ENCODE measurements around the gene SYT12. TPM values are rescaled to one million over a fixed set of nuclear protein-coding genes. Genes with fewer than 3 reads are reported as not detected.

The SYT12 gene
- total RNA-seq, 1 donor from 2014 or later: 0.44 TPM

DNA sequence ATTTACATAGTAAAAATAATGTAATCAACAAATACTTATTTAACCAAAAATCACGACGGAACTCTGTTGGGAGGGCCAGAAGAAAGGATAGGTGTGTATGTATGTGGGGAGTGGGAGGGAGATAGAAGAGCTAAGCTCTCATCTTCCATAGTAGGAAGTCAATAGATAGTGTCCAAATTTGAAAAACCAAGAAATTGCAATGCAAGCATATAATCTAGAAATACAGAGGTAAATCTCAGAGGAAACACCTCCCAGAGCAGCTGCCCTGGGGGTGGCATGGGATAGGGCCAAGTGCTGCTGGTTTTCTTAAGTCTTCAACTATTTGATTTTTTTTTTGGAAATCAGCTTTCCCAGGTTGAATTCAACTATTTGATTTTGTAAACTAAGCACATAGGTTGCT is 30.9 kb upstream of the SYT12 start:
- H3K27me3 Mint-ChIP-seq (ENCODE audit: low read depth): peaks cover 10% of the 10 kb centered on the region
- no peak overlapping the region for H3K27ac Mint-ChIP-seq (ENCODE audit: unreplicated experiment)
- H3K9me3 Mint-ChIP-seq: no peaks in the 10 kb centered on the region
- peaks cover 7% of the 10 kb centered on the region for H3K4me1 Mint-ChIP-seq
- H3K36me3 Mint-ChIP-seq (ENCODE audit: low read depth): no peaks in the 10 kb centered on the region
- no peak for DNase-seq (ENCODE audit: low read depth, low spot score)
- no peak overlapping the region for H3K4me3 Mint-ChIP-seq
- TF ChIP-seq, protein P1, sequence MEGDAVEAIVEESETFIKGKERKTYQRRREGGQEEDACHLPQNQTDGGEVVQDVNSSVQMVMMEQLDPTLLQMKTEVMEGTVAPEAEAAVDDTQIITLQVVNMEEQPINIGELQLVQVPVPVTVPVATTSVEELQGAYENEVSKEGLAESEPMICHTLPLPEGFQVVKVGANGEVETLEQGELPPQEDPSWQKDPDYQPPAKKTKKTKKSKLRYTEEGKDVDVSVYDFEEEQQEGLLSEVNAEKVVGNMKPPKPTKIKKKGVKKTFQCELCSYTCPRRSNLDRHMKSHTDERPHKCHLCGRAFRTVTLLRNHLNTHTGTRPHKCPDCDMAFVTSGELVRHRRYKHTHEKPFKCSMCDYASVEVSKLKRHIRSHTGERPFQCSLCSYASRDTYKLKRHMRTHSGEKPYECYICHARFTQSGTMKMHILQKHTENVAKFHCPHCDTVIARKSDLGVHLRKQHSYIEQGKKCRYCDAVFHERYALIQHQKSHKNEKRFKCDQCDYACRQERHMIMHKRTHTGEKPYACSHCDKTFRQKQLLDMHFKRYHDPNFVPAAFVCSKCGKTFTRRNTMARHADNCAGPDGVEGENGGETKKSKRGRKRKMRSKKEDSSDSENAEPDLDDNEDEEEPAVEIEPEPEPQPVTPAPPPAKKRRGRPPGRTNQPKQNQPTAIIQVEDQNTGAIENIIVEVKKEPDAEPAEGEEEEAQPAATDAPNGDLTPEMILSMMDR (conservative IDR thresholded peaks at IDR 0.05): no peak

DNA sequence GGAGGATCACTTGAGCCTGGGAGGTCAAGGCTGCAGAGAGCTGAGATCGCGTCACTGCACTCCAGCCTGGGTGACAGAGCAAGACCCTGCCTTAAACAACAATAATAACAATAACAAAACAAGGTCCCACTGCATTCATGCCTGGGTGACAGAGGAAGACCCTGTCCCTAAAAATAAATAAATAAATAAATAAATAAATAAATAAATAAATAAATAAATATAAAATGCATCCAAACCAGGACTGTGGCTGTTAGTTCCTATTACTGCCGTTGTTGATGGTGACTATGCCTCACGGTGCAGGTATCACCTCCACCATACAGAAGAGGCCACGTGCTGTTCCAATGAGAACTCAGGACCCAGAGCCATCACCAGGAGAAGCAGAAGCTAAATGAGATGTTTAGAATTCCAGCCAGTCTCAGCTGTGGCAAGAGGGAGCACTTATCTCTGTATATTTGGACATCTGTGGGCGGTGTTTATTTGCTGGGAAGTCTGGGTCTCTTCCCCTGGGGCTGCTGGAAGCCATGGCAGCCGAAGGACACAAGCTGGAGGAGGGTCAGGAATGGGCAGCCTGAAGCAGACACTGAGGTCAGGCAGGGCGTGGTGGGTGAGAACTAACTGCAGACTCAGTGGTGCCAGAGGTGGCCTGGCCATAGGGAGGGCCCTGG is 26.2 kb upstream of the SYT12 start:
- H3K4me1 Mint-ChIP-seq: peaks cover 3% of the 10 kb centered on the region
- TF ChIP-seq, protein P1 (conservative IDR thresholded peaks at IDR 0.05): no peak
- no peak for DNase-seq (ENCODE audit: low read depth, low spot score)
- no peak overlapping the region for H3K27ac Mint-ChIP-seq (ENCODE audit: unreplicated experiment)
- no peak overlapping the region for H3K4me3 Mint-ChIP-seq
- no peaks in the 10 kb centered on the region for H3K9me3 Mint-ChIP-seq
- H3K27me3 Mint-ChIP-seq (ENCODE audit: low read depth): peaks cover 18% of the 10 kb centered on the region
- no peaks in the 10 kb centered on the region for H3K36me3 Mint-ChIP-seq (ENCODE audit: low read depth)

DNA sequence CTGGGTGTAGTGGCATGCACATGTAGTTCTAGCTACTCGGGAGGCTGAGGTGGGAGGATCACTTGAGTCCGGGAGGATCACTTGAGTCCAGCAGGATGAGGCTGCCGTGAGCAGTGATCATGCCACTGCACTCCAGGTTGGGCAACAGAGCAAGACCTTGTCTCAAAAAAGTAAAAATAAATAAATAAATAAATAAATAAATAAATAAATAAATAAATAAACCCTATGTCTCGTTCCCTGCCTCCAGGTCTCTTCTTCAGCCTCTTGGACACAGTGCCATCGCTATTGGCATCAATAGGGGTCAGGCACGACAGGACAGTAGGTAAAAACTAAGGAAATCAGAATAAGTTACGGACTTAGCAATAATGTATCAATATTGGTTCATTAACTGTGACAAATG is 23.4 kb upstream of the SYT12 start:
- H3K36me3 Mint-ChIP-seq (ENCODE audit: low read depth): no peaks in the 10 kb centered on the region

DNA sequence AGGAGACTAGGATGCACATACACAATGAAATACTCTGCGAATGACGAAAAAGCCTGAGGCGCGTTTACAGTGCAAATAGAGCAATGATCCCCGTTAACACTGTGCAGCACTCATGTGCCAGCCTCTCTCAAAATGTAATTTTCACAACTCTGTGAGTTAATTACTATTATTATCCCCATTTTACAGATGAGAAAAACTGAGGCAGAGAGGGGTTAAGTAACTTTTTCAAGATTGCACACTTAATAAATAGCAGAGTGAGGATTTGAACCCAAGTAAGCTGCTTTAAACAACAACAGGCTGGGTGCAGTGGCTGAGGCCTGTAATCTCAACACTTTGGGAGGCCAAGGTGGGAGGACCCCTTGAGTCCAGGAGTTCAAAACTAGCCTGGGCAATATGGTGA is 21.6 kb upstream of the SYT12 start:
- TF ChIP-seq, protein P1 (conservative IDR thresholded peaks at IDR 0.05): no peak
- no peak for DNase-seq (ENCODE audit: low read depth, low spot score)
- Mint-ChIP-seq H3K36me3 (ENCODE audit: low read depth) (no peaks in the 10 kb centered on the region), H3K27ac (ENCODE audit: unreplicated experiment) (no peak overlapping the region), H3K27me3 (ENCODE audit: low read depth) (peaks cover 16% of the 10 kb centered on the region), H3K4me1 (peaks cover 17% of the 10 kb centered on the region), H3K4me3 (no peak overlapping the region), H3K9me3 (no peaks in the 10 kb centered on the region)

More for the DNA sequence above, 23.4 kb upstream of the SYT12 start:
- H3K4me3 Mint-ChIP-seq: no peak overlapping the region
- no peak for DNase-seq (ENCODE audit: low read depth, low spot score)
- H3K27ac Mint-ChIP-seq (ENCODE audit: unreplicated experiment): no peak overlapping the region
- TF ChIP-seq, protein P1 (conservative IDR thresholded peaks at IDR 0.05): no peak
- H3K4me1 Mint-ChIP-seq: peaks cover 14% of the 10 kb centered on the region
- no peaks in the 10 kb centered on the region for H3K9me3 Mint-ChIP-seq
- peaks cover 16% of the 10 kb centered on the region for H3K27me3 Mint-ChIP-seq (ENCODE audit: low read depth)

DNA sequence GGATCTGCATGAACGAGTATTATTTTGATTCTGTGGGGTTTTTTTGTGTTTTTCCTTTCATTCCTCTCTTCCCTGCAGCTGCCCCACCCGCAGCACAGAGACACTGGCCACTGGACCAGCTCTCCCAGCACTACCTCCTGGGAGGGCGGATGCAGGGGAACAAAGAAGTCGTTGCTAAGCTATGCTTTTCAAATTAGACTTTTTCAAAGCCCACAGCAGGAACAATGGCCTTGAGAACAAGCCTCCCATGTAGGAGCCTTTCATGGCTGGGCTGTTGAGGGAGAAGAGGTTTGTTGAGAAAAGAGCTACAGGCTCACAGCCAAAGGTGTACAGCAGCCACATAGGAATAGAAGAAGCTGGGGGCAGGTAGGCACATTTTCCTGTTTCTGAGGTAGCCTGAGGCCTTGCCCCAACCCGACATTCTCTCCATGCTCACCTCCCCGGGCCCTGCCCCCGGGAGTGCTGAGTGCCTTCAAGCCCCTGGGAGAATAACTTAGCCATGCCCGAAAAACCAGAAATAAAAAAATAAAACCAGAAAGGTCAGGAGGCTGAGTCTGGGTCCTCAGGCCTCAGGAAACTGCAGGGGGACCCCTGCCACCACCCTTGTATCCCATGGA is 20.5 kb upstream of the SYT12 start:
- H3K9me3 Mint-ChIP-seq: no peaks in the 10 kb centered on the region
- peak; percentile 30 for DNase-seq (ENCODE audit: low read depth, low spot score)
- TF ChIP-seq, protein P1 (conservative IDR thresholded peaks at IDR 0.05): no peak

More for the DNA sequence above, 20.5 kb upstream of the SYT12 start:
- Mint-ChIP-seq H3K36me3 (ENCODE audit: low read depth) (no peaks in the 10 kb centered on the region), H3K27ac (ENCODE audit: unreplicated experiment) (peak overlapping the region; percentile 46), H3K4me3 (no peak overlapping the region), H3K27me3 (ENCODE audit: low read depth) (peaks cover 12% of the 10 kb centered on the region), H3K4me1 (peaks cover 19% of the 10 kb centered on the region)

Measured in neural crest cell (in vitro differentiated cells).